Esophagus (tissue), 2 donors: ENCODE data around the gene P2RY8. TPM values are rescaled to one million over a fixed set of nuclear protein-coding genes. Genes with fewer than 3 reads are reported as not detected.
"Not testable (repeated sequence)": the region's sequence is repeated elsewhere in the genome, so short reads cannot be mapped to it uniquely, and the experiment has no call there.

Source experiments
- H3K27ac ChIP-seq, 2 donors: one replicate each; pipeline ENCODE4 v1.5.1; 2013; ENCODE audit warnings: low read depth in 2 of 2, mild to moderate bottlenecking in 2 of 2, inconsistent platforms in 1 of 2, low read length in 1 of 2, moderate library complexity in 1 of 2
- H3K27me3 ChIP-seq, 2 donors: one replicate each; pipeline ENCODE4 v1.6.1; 2013; ENCODE audit warnings: low read length in 2 of 2, control low read depth in 1 of 2, mild to moderate bottlenecking in 1 of 2; ENCODE audit not compliant: insufficient read depth in 2 of 2, control insufficient read depth in 1 of 2
- H3K36me3 ChIP-seq, 2 donors: one replicate each; pipeline ENCODE4 v1.6.1; 2013; ENCODE audit warnings: low read length in 1 of 2; ENCODE audit not compliant: control insufficient read depth in 2 of 2, insufficient read depth in 2 of 2
- H3K4me1 ChIP-seq, 2 donors: one replicate each; pipeline ENCODE4 v1.6.1; 2013; ENCODE audit warnings: low read length in 1 of 2; ENCODE audit not compliant: control insufficient read depth in 2 of 2, insufficient read depth in 2 of 2
- H3K4me3 ChIP-seq, 2 donors: one replicate each; pipeline ENCODE4 v1.5.1; 2013; ENCODE audit warnings: low read length in 2 of 2, mild to moderate bottlenecking in 2 of 2, low read depth in 1 of 2, moderate library complexity in 1 of 2
- H3K9me3 ChIP-seq, 2 donors: one replicate each; pipeline ENCODE4 v1.6.1; 2013; ENCODE audit warnings: mild to moderate bottlenecking in 2 of 2, low read depth in 1 of 2, low read length in 1 of 2, moderate library complexity in 1 of 2; ENCODE audit not compliant: control insufficient read depth in 2 of 2, insufficient read depth in 1 of 2
- WGBS, 2 donors: extraction: QIAGEN DNeasy Blood & Tissue Kit; methylation state at CpG; one replicate each; pipeline ENCODE4 v1.1.7; 2013; 5-methylcytosine and 5-hydroxymethylcytosine counted together
- polyA plus RNA-seq, 2 donors: library from polyadenylated mRNA; stranded (reverse); fragments of 200-250 nt; gene quantifications; one replicate each; pipeline ENCODE4 v1.2.3, GENCODE V29; 2013
- donor health status: healthy with polysubstance abuse.
- donor health status: Bipolar disorder and iron deficiency.

Gene P2RY8
- polyA plus RNA-seq, 2 donors, result 0.24 TPM

DNA sequence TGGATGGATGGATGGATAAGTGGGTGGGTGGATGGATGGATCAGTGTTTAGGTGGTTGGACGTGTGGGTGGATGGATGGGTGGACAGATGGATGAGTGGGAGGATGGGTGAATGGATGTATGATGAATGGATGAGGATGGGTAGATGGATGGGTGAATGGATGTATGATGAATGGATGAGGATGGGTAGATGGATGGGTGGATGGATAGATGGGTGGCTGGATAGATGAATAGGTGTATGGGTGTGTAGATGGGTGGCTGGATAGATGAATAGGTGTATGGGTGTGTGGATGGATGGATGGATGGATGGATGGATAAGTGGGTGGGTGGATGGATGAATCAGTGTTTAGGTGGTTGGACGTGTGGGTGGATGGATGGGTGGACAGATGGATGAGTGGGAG is 62.4 kb downstream of the P2RY8 start:
- not testable (repeated sequence) for H3K9me3 ChIP-seq, H3K4me3 ChIP-seq, H3K4me1 ChIP-seq, H3K36me3 ChIP-seq, H3K27me3 ChIP-seq, H3K27ac ChIP-seq
- 72 to 75% methylated on average over 2 of the region's 2 CpGs for WGBS, 2 donors

DNA sequence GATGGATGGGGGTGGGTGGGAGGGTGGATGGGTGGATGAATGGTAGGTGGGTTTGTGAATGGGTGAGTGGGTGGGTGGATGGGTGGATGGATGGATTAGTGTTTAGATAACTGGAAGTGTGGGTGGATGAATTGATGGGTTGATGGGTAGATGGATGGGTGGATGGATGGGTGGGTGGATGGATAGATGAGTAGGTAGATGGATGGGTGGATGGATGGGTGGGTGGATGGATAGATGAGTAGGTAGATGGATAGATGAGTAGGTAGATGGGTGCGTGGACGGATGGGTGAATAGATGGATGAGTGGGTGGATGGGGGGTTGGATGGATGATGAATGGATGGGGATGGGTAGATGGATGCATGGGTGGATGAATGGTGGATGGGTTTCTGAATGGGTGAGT is 64.0 kb downstream of the P2RY8 start:
- no peaks in the 10 kb centered on the region for H3K4me1 ChIP-seq
- no peaks in the 10 kb centered on the region for H3K36me3 ChIP-seq
- H3K27me3 ChIP-seq, result no peaks in the 10 kb centered on the region
- no peak overlapping the region for H3K27ac ChIP-seq
- H3K9me3 ChIP-seq, result no peaks in the 10 kb centered on the region
- 88 to 98% methylated on average over 2 of the region's 2 CpGs for WGBS, 2 donors
- no peak overlapping the region for H3K4me3 ChIP-seq

DNA sequence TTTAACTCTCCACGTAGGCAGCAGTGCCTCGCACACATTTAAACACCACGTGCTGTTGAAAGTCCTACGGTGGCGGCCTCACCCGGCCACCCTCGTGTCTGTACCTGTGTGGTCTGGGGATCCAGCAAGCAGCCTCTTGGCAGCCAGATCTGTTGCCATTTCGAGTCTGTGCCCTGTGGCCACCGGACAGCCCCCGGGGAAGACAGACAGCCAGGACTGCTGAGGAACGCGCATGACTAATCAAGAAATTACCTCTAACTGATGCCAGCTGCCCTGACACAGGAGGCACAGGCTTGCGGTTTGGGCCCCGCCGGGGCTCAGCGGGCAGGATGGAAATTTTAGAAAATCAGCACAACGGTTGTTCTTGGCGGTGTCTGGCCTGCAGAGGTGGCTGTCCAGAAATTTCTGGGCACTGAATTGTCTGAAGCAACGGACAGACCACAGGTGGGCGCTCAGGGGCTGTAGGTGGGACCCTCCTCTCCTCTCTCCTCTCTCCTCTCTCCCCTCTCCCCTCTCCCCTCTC is 68.7 kb downstream of the P2RY8 start:
- no peak overlapping the region for H3K27ac ChIP-seq
- no peaks in the 10 kb centered on the region for H3K27me3 ChIP-seq
- H3K9me3 ChIP-seq, result peaks cover 0 to 2% of the 10 kb centered on the region in 2 donors
- WGBS, 2 donors, result 37 to 55% methylated on average over 19 to 20 of the region's 20 CpGs
- no peak overlapping the region for H3K4me3 ChIP-seq
- H3K36me3 ChIP-seq, result peaks cover 0 to 2% of the 10 kb centered on the region in 2 donors
- peaks cover 2 to 5% of the 10 kb centered on the region in 2 donors for H3K4me1 ChIP-seq

DNA sequence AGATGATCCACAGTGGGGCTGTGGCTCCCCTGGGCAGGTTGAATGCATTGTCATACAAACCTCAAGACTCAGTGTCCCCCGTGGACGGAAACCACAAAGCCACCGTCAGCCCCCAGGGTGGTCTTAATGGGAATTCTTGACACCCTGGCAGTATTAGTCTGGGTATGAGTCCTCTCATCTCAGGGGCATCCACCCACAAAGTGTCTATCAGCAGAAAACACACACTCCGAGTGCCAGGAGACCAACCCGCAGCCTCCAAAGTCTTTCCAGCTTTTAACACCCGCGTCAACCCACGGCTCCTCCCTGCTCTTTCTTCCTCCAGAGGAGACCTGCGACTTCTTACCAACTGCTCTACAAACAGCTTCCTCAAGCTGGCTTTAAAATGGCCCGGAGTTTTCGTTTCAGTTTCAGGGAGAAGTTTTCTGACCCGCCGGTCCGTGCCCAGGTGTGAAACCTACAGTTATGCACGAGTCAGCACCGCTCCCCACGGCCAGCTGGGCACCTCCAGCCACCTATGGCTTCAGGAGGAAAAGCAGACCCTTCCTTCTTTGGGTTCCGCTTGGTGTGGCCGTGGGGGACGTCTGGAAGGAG is 69.9 kb downstream of the P2RY8 start:
- peak overlapping the region in 1 of 2 donors; percentile 4 for H3K27ac ChIP-seq
- H3K4me1 ChIP-seq, result peaks cover 2 to 5% of the 10 kb centered on the region in 2 donors
- no peaks in the 10 kb centered on the region for H3K27me3 ChIP-seq
- no peak overlapping the region for H3K4me3 ChIP-seq
- peaks cover 0 to 2% of the 10 kb centered on the region in 2 donors for H3K9me3 ChIP-seq
- 38 to 42% methylated on average over 20 of the region's 20 CpGs for WGBS, 2 donors
- H3K36me3 ChIP-seq, result peaks cover 0 to 2% of the 10 kb centered on the region in 2 donors

DNA sequence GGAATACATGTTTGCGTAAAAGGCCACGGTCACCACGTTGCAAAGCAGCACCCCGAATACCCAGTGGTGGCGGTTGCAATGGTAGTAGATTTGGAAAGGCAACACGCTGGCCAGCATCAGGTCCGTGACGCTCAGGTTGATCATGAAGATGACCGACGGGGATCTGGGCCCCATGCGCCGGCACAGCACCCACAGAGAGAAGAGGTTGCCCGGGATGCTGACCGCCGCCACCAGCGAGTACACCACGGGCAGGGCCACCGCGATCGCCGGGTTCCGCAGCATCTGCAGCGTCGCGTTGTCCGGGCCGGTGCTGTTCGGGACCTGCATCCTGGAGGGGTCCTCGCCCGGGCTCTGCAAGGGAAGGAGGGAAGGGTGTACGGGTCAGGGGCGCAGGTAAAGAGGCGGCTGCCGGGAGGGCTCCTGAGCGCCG is 70.7 kb downstream of the P2RY8 start:
- 43 to 57% methylated on average over 25 to 36 of the region's 36 CpGs for WGBS, 2 donors
- no peaks in the 10 kb centered on the region for H3K27me3 ChIP-seq
- peaks cover 0 to 2% of the 10 kb centered on the region in 2 donors for H3K9me3 ChIP-seq

DNA sequence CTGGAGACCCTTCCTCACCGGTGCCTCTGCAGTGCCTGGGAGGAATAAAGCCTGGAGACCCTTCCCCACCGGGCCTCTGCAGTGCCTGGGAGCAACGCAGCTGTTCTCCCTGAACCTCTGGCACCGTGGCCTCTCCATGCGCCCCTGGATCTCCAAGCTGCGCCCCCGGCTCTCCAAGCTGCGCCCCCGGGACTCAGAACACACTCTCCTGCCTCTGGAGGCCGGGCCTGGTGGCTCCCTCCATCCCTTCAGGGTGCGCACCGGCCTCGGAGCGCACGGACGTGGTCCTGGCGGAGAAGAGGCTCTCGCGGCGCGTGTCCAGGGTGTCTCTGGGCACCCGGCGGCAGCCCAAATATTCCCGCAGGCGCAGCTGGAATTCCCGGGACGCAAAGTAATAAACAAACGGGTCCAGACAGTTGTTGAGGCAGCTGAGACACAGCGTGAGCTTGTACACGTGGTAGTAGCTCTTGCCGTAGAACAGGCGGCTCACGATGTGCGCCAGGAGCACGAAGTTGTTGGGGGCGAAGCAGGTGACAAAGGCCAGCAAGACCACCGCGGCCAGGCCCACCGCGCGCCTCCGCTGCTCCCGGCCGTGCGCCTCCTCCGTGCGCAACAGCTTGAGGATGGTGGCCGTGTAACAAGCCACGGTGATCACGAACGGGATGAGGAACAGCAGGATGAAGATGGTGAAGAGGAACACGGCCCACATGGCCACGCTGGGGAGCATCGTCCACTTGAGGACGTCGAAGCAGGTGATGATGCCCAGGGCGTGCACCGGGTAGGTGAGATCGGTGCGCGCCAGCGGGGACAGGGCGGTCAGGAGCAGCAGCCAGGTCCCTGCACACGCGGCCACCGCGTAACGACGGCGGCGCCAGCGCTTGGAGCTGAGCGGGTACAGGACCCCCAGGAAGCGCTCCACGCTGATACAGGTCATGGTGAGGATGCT is 71.4 kb downstream of the P2RY8 start:
- Histone ChIP-seq H3K36me3 (peaks cover 0 to 2% of the 10 kb centered on the region in 2 donors), H3K27me3 (no peaks in the 10 kb centered on the region), H3K4me1 (peaks cover 2 to 5% of the 10 kb centered on the region in 2 donors), H3K27ac (no peak overlapping the region), H3K9me3 (peaks cover 0 to 2% of the 10 kb centered on the region in 2 donors), H3K4me3 (no peak overlapping the region)
- WGBS, 2 donors, result 54 to 55% methylated on average over 74 to 75 of the region's 75 CpGs

More for the DNA sequence above, 70.7 kb downstream of the P2RY8 start:
- no peak overlapping the region for H3K4me3 ChIP-seq
- peaks cover 2 to 5% of the 10 kb centered on the region in 2 donors for H3K4me1 ChIP-seq
- peaks cover 0 to 2% of the 10 kb centered on the region in 2 donors for H3K36me3 ChIP-seq
- no peak overlapping the region for H3K27ac ChIP-seq

DNA sequence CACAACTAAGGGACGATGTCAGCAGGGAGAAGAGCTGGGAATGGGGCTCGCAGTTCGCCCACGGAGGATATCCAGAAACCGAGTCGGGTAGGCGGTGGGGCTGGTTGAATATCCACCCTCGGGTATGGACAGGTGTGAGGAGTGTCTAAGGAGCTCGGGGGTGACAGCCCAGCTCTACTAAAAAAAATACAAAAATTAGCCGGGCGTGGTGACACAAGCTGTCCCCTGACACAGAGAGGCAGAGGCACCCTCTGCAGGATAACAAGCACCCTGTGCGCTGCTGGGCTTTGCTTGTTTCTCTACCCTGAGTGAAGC is 72.1 kb downstream of the P2RY8 start:
- Histone ChIP-seq H3K4me3 (no peak overlapping the region), H3K36me3 (peaks cover 0 to 2% of the 10 kb centered on the region in 2 donors), H3K9me3 (peaks cover 0 to 2% of the 10 kb centered on the region in 2 donors), H3K4me1 (peaks cover 2 to 5% of the 10 kb centered on the region in 2 donors), H3K27me3 (no peaks in the 10 kb centered on the region), H3K27ac (no peak overlapping the region)
- 66 to 72% methylated on average over 12 of the region's 12 CpGs for WGBS, 2 donors

DNA sequence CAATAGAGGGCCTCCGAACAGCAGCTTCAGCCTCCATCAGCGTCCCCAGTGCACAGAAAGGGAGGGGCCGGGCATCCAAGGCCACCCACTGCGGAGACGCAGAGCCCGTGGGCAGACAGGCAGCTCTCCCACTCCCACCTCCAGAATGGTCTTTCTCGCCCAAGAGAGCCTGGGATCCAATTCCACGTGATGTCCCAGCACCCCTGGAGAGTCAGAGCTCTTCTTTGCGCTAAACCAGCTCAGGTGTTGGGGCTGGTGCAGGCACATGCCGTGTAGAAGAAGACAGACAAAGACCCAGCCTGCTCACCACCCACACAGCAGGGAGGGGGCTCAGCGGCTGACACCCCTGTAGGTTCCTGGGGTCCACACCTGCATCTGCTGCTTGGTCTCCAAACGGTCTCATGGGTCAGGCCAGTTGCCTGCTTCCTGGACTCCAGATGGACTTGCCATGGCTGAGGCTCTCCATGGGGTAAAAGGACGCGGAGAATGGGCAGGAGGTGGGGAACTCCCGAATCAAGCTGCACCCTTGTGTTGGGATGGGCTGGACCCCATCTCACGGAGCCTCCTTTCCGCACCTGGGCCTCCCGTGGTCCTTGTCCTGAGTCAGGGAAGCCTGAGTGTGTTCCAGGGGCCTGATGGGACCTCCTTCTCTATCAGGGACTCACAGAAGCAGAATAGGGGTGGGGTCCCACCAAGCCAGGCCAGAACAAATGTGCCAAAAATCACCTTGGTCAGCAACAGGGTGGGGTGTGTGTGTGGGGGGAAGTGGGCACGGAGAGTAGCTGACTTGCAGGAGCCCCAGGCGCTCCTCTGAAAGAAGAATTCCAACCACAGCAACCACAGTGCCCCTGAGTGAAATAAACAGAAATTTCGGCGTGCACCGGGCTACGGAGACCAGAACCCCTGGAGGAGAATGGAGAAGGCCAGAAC is 72.7 kb downstream of the P2RY8 start:
- Histone ChIP-seq H3K4me1 (peaks cover 2 to 5% of the 10 kb centered on the region in 2 donors), H3K27ac (no peak overlapping the region), H3K27me3 (no peaks in the 10 kb centered on the region), H3K4me3 (no peak overlapping the region), H3K9me3 (peaks cover 0 to 2% of the 10 kb centered on the region in 2 donors), H3K36me3 (peaks cover 0 to 2% of the 10 kb centered on the region in 2 donors)
- 67 to 78% methylated on average over 24 of the region's 24 CpGs for WGBS, 2 donors

DNA sequence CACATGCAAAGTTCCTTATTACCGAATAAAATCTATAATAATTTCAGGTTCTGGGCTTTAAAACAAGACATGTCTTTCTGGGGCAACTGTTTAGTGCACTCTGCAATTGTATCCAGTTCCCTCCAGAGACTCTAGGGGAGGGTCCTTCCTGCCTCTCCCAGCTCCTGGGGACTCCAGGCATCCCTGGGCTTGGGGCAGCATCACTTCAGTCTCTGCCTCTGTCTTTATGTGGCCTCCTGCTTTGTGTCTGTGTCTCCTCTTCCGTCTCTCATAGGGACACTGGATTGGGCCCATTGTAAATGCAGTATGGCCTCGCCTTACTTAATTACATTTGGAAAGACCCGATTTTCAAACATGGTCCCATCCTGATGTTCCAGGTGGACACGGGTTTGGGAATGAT is 73.4 kb downstream of the P2RY8 start:
- peaks cover 2 to 5% of the 10 kb centered on the region in 2 donors for H3K4me1 ChIP-seq
- H3K27me3 ChIP-seq, result no peaks in the 10 kb centered on the region
- H3K9me3 ChIP-seq, result peaks cover 0 to 2% of the 10 kb centered on the region in 2 donors
- H3K4me3 ChIP-seq, result no peak overlapping the region
- H3K36me3 ChIP-seq, result peaks cover 0 to 2% of the 10 kb centered on the region in 2 donors
- no peak overlapping the region for H3K27ac ChIP-seq
- 75 to 76% methylated on average over 5 of the region's 5 CpGs for WGBS, 2 donors
